Measurements from ENCODE around the gene LEP.

Gene LEP

GRCh38 chr7:128203047-128203491 lies 38.0 kb upstream of the LEP start:
- no peak overlapping the region for H3K27ac ChIP-seq (ENCODE audit: low read depth, low read length)
- peaks cover 45 to 51% of the 10 kb centered on the region in 2 donors for H3K27me3 ChIP-seq (ENCODE audit: control insufficient read depth in 1 of 2, insufficient read depth in 2 of 2, low read length in 2 of 2)
- H3K36me3 ChIP-seq (ENCODE audit: control insufficient read depth in 1 of 2, insufficient read depth in 2 of 2, low read length in 2 of 2) = no peaks in the 10 kb centered on the region
- H3K4me3 ChIP-seq (ENCODE audit: low read depth in 1 of 2, low read length in 2 of 2) = no peak overlapping the region
- H3K4me1 ChIP-seq (ENCODE audit: control insufficient read depth in 1 of 2, insufficient read depth in 2 of 2, low read length in 2 of 2) = peaks cover 6 to 8% of the 10 kb centered on the region in 2 donors
- H3K9me3 ChIP-seq (ENCODE audit: control insufficient read depth in 1 of 2, low read length in 2 of 2) = no peaks in the 10 kb centered on the region
- no peak overlapping the region for H3K9ac ChIP-seq (ENCODE audit: low read depth in 1 of 2, low read length in 2 of 2)

- Histone ChIP-seq H3K27me3 (ENCODE audit: control insufficient read depth in 1 of 2, insufficient read depth in 2 of 2, low read length in 2 of 2) (peaks cover 48 to 52% of the 10 kb centered on the region in 2 donors), H3K4me1 (ENCODE audit: control insufficient read depth in 1 of 2, insufficient read depth in 2 of 2, low read length in 2 of 2) (peaks cover 6 to 8% of the 10 kb centered on the region in 2 donors), H3K4me3 (ENCODE audit: low read depth in 1 of 2, low read length in 2 of 2) (no peak overlapping the region), H3K36me3 (ENCODE audit: control insufficient read depth in 1 of 2, insufficient read depth in 2 of 2, low read length in 2 of 2) (no peaks in the 10 kb centered on the region), H3K9ac (ENCODE audit: low read depth in 1 of 2, low read length in 2 of 2) (no peak overlapping the region), H3K27ac (ENCODE audit: low read depth, low read length) (no peak overlapping the region), H3K9me3 (ENCODE audit: control insufficient read depth in 1 of 2, low read length in 2 of 2) (no peaks in the 10 kb centered on the region)
Measured at GRCh38 chr7:128203710-128204214, 37.3 kb upstream of the LEP start.

GRCh38 chr7:128204455-128204854 lies 36.6 kb upstream of the LEP start:
- Histone ChIP-seq H3K4me3 (ENCODE audit: low read depth in 1 of 2, low read length in 2 of 2) (no peak overlapping the region), H3K27me3 (ENCODE audit: control insufficient read depth in 1 of 2, insufficient read depth in 2 of 2, low read length in 2 of 2) (peaks cover 48 to 52% of the 10 kb centered on the region in 2 donors)

GRCh38 chr7:128205068-128205467 lies 36.0 kb upstream of the LEP start:
- H3K9me3 ChIP-seq (ENCODE audit: control insufficient read depth in 1 of 2, low read length in 2 of 2) = no peaks in the 10 kb centered on the region
- H3K4me1 ChIP-seq (ENCODE audit: control insufficient read depth in 1 of 2, insufficient read depth in 2 of 2, low read length in 2 of 2) = peaks cover 6 to 8% of the 10 kb centered on the region in 2 donors
- no peak overlapping the region for H3K9ac ChIP-seq (ENCODE audit: low read depth in 1 of 2, low read length in 2 of 2)
- no peaks in the 10 kb centered on the region for H3K36me3 ChIP-seq (ENCODE audit: control insufficient read depth in 1 of 2, insufficient read depth in 2 of 2, low read length in 2 of 2)
- H3K27me3 ChIP-seq (ENCODE audit: control insufficient read depth in 1 of 2, insufficient read depth in 2 of 2, low read length in 2 of 2) = peaks cover 48 to 49% of the 10 kb centered on the region in 2 donors
- no peak overlapping the region for H3K27ac ChIP-seq (ENCODE audit: low read depth, low read length)
- H3K4me3 ChIP-seq (ENCODE audit: low read depth in 1 of 2, low read length in 2 of 2) = no peak overlapping the region

More at GRCh38 chr7:128204455-128204854, 36.6 kb upstream of the LEP start:
- peaks cover 6 to 8% of the 10 kb centered on the region in 2 donors for H3K4me1 ChIP-seq (ENCODE audit: control insufficient read depth in 1 of 2, insufficient read depth in 2 of 2, low read length in 2 of 2)
- no peaks in the 10 kb centered on the region for H3K9me3 ChIP-seq (ENCODE audit: control insufficient read depth in 1 of 2, low read length in 2 of 2)
- no peak overlapping the region for H3K9ac ChIP-seq (ENCODE audit: low read depth in 1 of 2, low read length in 2 of 2)
- H3K36me3 ChIP-seq (ENCODE audit: control insufficient read depth in 1 of 2, insufficient read depth in 2 of 2, low read length in 2 of 2) = no peaks in the 10 kb centered on the region
- H3K27ac ChIP-seq (ENCODE audit: low read depth, low read length) = no peak overlapping the region

GRCh38 chr7:128206017-128206746 lies 34.9 kb upstream of the LEP start:
- Histone ChIP-seq H3K9ac (ENCODE audit: low read depth in 1 of 2, low read length in 2 of 2) (no peak overlapping the region), H3K36me3 (ENCODE audit: control insufficient read depth in 1 of 2, insufficient read depth in 2 of 2, low read length in 2 of 2) (no peaks in the 10 kb centered on the region), H3K4me1 (ENCODE audit: control insufficient read depth in 1 of 2, insufficient read depth in 2 of 2, low read length in 2 of 2) (peaks cover 4 to 5% of the 10 kb centered on the region in 2 donors), H3K4me3 (ENCODE audit: low read depth in 1 of 2, low read length in 2 of 2) (no peak overlapping the region), H3K27ac (ENCODE audit: low read depth, low read length) (no peak overlapping the region), H3K9me3 (ENCODE audit: control insufficient read depth in 1 of 2, low read length in 2 of 2) (no peaks in the 10 kb centered on the region), H3K27me3 (ENCODE audit: control insufficient read depth in 1 of 2, insufficient read depth in 2 of 2, low read length in 2 of 2) (peaks cover 40 to 44% of the 10 kb centered on the region in 2 donors)

GRCh38 chr7:128206747-128207500 lies 34.2 kb upstream of the LEP start:
- Histone ChIP-seq H3K4me3 (ENCODE audit: low read depth in 1 of 2, low read length in 2 of 2) (no peak overlapping the region), H3K27ac (ENCODE audit: low read depth, low read length) (no peak overlapping the region), H3K4me1 (ENCODE audit: control insufficient read depth in 1 of 2, insufficient read depth in 2 of 2, low read length in 2 of 2) (no peaks in the 10 kb centered on the region), H3K36me3 (ENCODE audit: control insufficient read depth in 1 of 2, insufficient read depth in 2 of 2, low read length in 2 of 2) (no peaks in the 10 kb centered on the region), H3K9ac (ENCODE audit: low read depth in 1 of 2, low read length in 2 of 2) (no peak overlapping the region), H3K9me3 (ENCODE audit: control insufficient read depth in 1 of 2, low read length in 2 of 2) (no peaks in the 10 kb centered on the region), H3K27me3 (ENCODE audit: control insufficient read depth in 1 of 2, insufficient read depth in 2 of 2, low read length in 2 of 2) (peaks cover 34 to 36% of the 10 kb centered on the region in 2 donors)

- Histone ChIP-seq H3K9me3 (ENCODE audit: control insufficient read depth in 1 of 2, low read length in 2 of 2) (no peaks in the 10 kb centered on the region), H3K4me3 (ENCODE audit: low read depth in 1 of 2, low read length in 2 of 2) (no peak overlapping the region), H3K36me3 (ENCODE audit: control insufficient read depth in 1 of 2, insufficient read depth in 2 of 2, low read length in 2 of 2) (no peaks in the 10 kb centered on the region), H3K27ac (ENCODE audit: low read depth, low read length) (no peak overlapping the region), H3K4me1 (ENCODE audit: control insufficient read depth in 1 of 2, insufficient read depth in 2 of 2, low read length in 2 of 2) (no peaks in the 10 kb centered on the region), H3K27me3 (ENCODE audit: control insufficient read depth in 1 of 2, insufficient read depth in 2 of 2, low read length in 2 of 2) (peaks cover 29% of the 10 kb centered on the region in 2 donors), H3K9ac (ENCODE audit: low read depth in 1 of 2, low read length in 2 of 2) (no peak overlapping the region)
Measured at GRCh38 chr7:128207609-128208008, 33.5 kb upstream of the LEP start.

GRCh38 chr7:128209229-128210035 lies 31.6 kb upstream of the LEP start:
- Histone ChIP-seq H3K9ac (ENCODE audit: low read depth in 1 of 2, low read length in 2 of 2) (no peak overlapping the region), H3K36me3 (ENCODE audit: control insufficient read depth in 1 of 2, insufficient read depth in 2 of 2, low read length in 2 of 2) (no peaks in the 10 kb centered on the region), H3K4me3 (ENCODE audit: low read depth in 1 of 2, low read length in 2 of 2) (no peak overlapping the region), H3K27me3 (ENCODE audit: control insufficient read depth in 1 of 2, insufficient read depth in 2 of 2, low read length in 2 of 2) (peaks cover 15 to 18% of the 10 kb centered on the region in 2 donors), H3K27ac (ENCODE audit: low read depth, low read length) (no peak overlapping the region), H3K4me1 (ENCODE audit: control insufficient read depth in 1 of 2, insufficient read depth in 2 of 2, low read length in 2 of 2) (no peaks in the 10 kb centered on the region), H3K9me3 (ENCODE audit: control insufficient read depth in 1 of 2, low read length in 2 of 2) (no peaks in the 10 kb centered on the region)

- H3K27me3 ChIP-seq (ENCODE audit: control insufficient read depth in 1 of 2, insufficient read depth in 2 of 2, low read length in 2 of 2) = peaks cover 12 to 18% of the 10 kb centered on the region in 2 donors
- H3K9me3 ChIP-seq (ENCODE audit: control insufficient read depth in 1 of 2, low read length in 2 of 2) = no peaks in the 10 kb centered on the region
- no peak overlapping the region for H3K9ac ChIP-seq (ENCODE audit: low read depth in 1 of 2, low read length in 2 of 2)
- no peaks in the 10 kb centered on the region for H3K4me1 ChIP-seq (ENCODE audit: control insufficient read depth in 1 of 2, insufficient read depth in 2 of 2, low read length in 2 of 2)
- H3K36me3 ChIP-seq (ENCODE audit: control insufficient read depth in 1 of 2, insufficient read depth in 2 of 2, low read length in 2 of 2) = no peaks in the 10 kb centered on the region
- no peak overlapping the region for H3K27ac ChIP-seq (ENCODE audit: low read depth, low read length)
- no peak overlapping the region for H3K4me3 ChIP-seq (ENCODE audit: low read depth in 1 of 2, low read length in 2 of 2)
Measured at GRCh38 chr7:128210036-128210347, 31.1 kb upstream of the LEP start.
